ENCODE results near the gene RGS18. TPM values are rescaled to one million over a fixed set of nuclear protein-coding genes. Genes with fewer than 3 reads are reported as not detected.

Gene RGS18
- total and polyA plus RNA-seq, 9 donors = 0.42 to 2.5 (median 0.95) TPM

- Histone ChIP-seq H3K27ac (no peak overlapping the region), H3K27me3 (no peaks in the 10 kb centered on the region), H3K4me1 (ENCODE audit: insufficient read depth) (peaks cover 2% of the 10 kb centered on the region), H3K4me3 (no peak overlapping the region), H3K36me3 (no peaks in the 10 kb centered on the region), H3K9me3 (no peaks in the 10 kb centered on the region)
- TF ChIP-seq EP300 (IDR thresholded peaks at IDR 0.05) = no peak
- no peak for DNase-seq
- 93 to 98% (median 94%) methylated on average over 1 of the region's 1 CpG for whole genome bisulfite sequencing, 3 donors
- intact Hi-C loops (cut with DNase I) = no loop called here
Observed at GRCh38 chr1:192167011-192167410, 8.7 kb downstream of the RGS18 start.

DNA sequence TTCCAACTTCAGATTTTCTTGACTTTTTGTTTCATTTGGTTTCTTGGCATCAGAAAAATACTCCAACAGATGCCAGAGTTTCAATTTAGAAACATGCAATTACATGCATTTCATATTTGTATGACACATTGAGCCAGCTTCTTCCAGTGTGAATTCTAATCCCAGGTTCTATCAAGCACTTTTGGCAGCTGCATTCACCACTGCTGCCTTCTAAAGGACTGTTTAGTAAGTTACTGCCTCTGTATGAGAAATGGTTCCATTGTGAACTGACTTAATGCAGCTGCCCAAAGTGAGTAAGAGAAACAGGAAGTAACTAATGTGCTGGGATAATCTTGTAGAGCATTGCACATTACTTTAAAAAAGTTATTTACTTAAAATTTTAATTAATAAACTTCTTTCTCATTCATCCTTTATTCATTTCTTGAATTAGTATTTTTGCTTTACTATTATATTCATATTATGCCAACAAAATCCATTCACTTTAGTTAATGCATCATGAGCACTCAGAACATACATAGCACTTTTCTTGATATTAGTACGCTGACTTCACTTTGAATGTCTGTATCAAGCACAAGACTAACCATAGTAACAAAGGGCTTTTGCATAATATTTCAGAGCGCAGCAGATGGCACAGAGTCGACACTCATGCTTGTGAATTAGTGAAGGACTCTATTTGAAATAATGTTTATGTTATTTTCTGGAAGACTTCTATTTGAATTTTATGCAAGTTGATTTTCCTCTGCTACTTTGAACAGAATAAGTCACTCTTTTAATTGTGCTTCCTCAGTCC, 9.8 kb downstream of the RGS18 start:
- no peak overlapping the region for H3K4me3 ChIP-seq
- TF ChIP-seq CTCF (IDR thresholded peaks at IDR 0.05) (no peak), POLR2A (IDR thresholded peaks at IDR 0.05) (no peak), EP300 (IDR thresholded peaks at IDR 0.05) (no peak)
- no peaks in the 10 kb centered on the region for H3K36me3 ChIP-seq
- no peak for DNase-seq
- H3K9me3 ChIP-seq = no peaks in the 10 kb centered on the region
- no peaks in the 10 kb centered on the region for H3K27me3 ChIP-seq
- WGBS, 3 donors = 96 to 98% (median 98%) methylated on average over 3 of the region's 3 CpGs
- intact Hi-C loops (cut with DNase I) = no loop called here
- no peak overlapping the region for H3K27ac ChIP-seq
- H3K4me1 ChIP-seq (ENCODE audit: insufficient read depth) = peaks cover 2% of the 10 kb centered on the region

- 28 to 50% (median 38%) methylated on average over 4 of the region's 4 CpGs for WGBS, 3 donors
- peaks cover 2% of the 10 kb centered on the region for H3K4me1 ChIP-seq (ENCODE audit: insufficient read depth)
- DNase-seq = no peak
- TF ChIP-seq EP300 (IDR thresholded peaks at IDR 0.05) (no peak), CTCF (IDR thresholded peaks at IDR 0.05) (no peak), POLR2A (IDR thresholded peaks at IDR 0.05) (no peak)
- no peaks in the 10 kb centered on the region for H3K9me3 ChIP-seq
- intact Hi-C loops (cut with DNase I) = no loop called here
- H3K4me3 ChIP-seq = no peak overlapping the region
- H3K27me3 ChIP-seq = no peaks in the 10 kb centered on the region
- no peaks in the 10 kb centered on the region for H3K36me3 ChIP-seq
- H3K27ac ChIP-seq = no peak overlapping the region
Observed at GRCh38 chr1:192168964-192169363, 10.7 kb downstream of the RGS18 start.

DNA sequence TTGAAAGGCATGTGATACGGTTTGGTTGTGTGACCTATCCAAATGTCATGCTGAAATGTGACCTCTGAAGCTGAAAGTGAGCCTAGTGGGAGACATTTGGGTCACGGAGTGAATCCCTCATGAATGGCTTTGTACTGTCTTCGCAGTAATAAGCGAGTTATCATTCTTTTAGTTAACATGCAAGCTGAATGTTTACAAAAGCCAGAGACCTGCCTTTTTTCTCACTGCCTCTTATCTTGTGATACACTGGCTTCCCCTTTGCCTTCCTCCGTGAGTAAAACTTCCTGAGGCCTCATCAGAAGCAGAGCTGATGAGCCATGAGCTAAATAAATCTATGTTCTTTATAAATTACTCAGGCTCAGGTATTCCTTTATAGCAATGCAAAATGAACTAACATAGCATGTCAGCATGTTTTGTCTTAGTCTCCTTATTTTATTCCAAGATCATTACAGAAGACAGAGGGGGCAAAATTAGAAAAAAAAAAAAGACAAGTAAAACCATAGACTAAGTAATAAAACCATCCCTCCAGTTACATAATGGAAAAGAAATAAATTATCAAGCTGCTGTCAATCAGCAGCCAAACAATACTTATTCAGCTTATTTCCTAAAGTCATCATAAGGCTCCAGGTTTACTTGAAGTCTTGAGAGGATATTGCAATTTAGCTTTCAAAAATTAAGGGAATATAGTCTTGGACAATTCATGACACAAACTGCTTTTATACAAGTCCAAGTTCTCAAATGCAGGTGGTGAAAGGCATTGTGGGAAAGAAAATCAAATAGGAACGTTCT, 12.1 kb downstream of the RGS18 start:
- intact Hi-C loops (cut with DNase I) = no loop called here
- H3K27me3 ChIP-seq = no peaks in the 10 kb centered on the region
- H3K4me1 ChIP-seq (ENCODE audit: insufficient read depth) = peaks cover 2% of the 10 kb centered on the region
- H3K4me3 ChIP-seq = no peak overlapping the region
- DNase-seq = no peak
- H3K9me3 ChIP-seq = no peaks in the 10 kb centered on the region
- no peak overlapping the region for H3K27ac ChIP-seq
- H3K36me3 ChIP-seq = no peaks in the 10 kb centered on the region
- no peak for TF ChIP-seq CTCF (IDR thresholded peaks at IDR 0.05)
- TF ChIP-seq EP300 (IDR thresholded peaks at IDR 0.05) = no peak
- TF ChIP-seq POLR2A (IDR thresholded peaks at IDR 0.05) = no peak
- 51 to 54% (median 53%) methylated on average over 6 of the region's 6 CpGs for WGBS, 3 donors

GRCh38 chr1:192171123-192171522, 12.9 kb downstream of the RGS18 start:
- TF ChIP-seq POLR2A (IDR thresholded peaks at IDR 0.05) (no peak), EP300 (IDR thresholded peaks at IDR 0.05) (no peak), CTCF (IDR thresholded peaks at IDR 0.05) (no peak)
- Histone ChIP-seq H3K4me3 (no peak overlapping the region), H3K4me1 (ENCODE audit: insufficient read depth) (peaks cover 2% of the 10 kb centered on the region), H3K36me3 (no peaks in the 10 kb centered on the region), H3K27me3 (no peaks in the 10 kb centered on the region), H3K27ac (no peak overlapping the region), H3K9me3 (no peaks in the 10 kb centered on the region)
- DNase-seq = no peak
- intact Hi-C loops (cut with DNase I) = no loop called here
- 91 to 97% (median 96%) methylated on average over 3 of the region's 3 CpGs for WGBS, 3 donors
